Neuronal stem cell (in vitro differentiated cells): ENCODE measurements around the gene SMPD1.

ENCODE experiments used
- DNase-seq: peaks from one replicate; pipeline ENCODE4 v3.0.0-alpha.2; 2013; ENCODE audit warnings: low spot score
- H2AFZ ChIP-seq: one replicate; pipeline ENCODE4 v1.6.1; 2013; ENCODE audit warnings: mild to moderate bottlenecking, low read length, inconsistent platforms
- H2AK5ac ChIP-seq: 2 replicates; pipeline ENCODE4 v1.6.1; 2013; ENCODE audit warnings: low read depth, mild to moderate bottlenecking, inconsistent platforms, low read length, moderate library complexity, mixed read lengths
- H2BK120ac ChIP-seq: 2 replicates; pipeline ENCODE4 v1.6.1; 2013; ENCODE audit warnings: low read depth, mild to moderate bottlenecking, inconsistent platforms, low read length, moderate library complexity, mixed read lengths
- H2BK12ac ChIP-seq: one replicate; pipeline ENCODE4 v1.6.1; 2013; ENCODE audit warnings: low read length, inconsistent platforms
- H2BK15ac ChIP-seq: 2 replicates; pipeline ENCODE4 v1.6.1; 2013; ENCODE audit warnings: mild to moderate bottlenecking, low read length, inconsistent platforms, mixed read lengths
- H2BK5ac ChIP-seq: one replicate; pipeline ENCODE4 v1.6.1; 2013; ENCODE audit warnings: inconsistent platforms, mild to moderate bottlenecking, low read length, moderate library complexity
- H3K14ac ChIP-seq: one replicate; pipeline ENCODE4 v1.6.1; 2013; ENCODE audit warnings: low read length, inconsistent platforms
- H3K18ac ChIP-seq: 2 replicates; pipeline ENCODE4 v1.6.1; 2013; ENCODE audit warnings: low read length, inconsistent platforms
- H3K23ac ChIP-seq: 2 replicates; pipeline ENCODE4 v1.6.1; 2013; ENCODE audit warnings: low read depth, mild to moderate bottlenecking, mixed read lengths, low read length, inconsistent platforms; ENCODE audit not compliant: poor library complexity
- H3K27ac ChIP-seq: replicated peaks from 3 replicates; pipeline ENCODE4 v1.5.1; 2013; ENCODE audit warnings: low read length, inconsistent platforms
- H3K27me3 ChIP-seq, 3 experiments: 2 replicates each; pipeline ENCODE4 v1.6.1; 2013; ENCODE audit warnings: low read length in 3 of 3, mild to moderate bottlenecking in 2 of 3, inconsistent platforms in 1 of 3, low read depth in 1 of 3, mixed read lengths in 1 of 3, moderate library complexity in 1 of 3; ENCODE audit not compliant: control insufficient read depth in 3 of 3, insufficient read depth in 3 of 3
- H3K36me3 ChIP-seq, 2 donors: replicated peaks in 1 of 2; 2 replicates each; pipeline ENCODE4 v1.6.1; 2013; ENCODE audit warnings: low read length in 2 of 2; ENCODE audit not compliant: control insufficient read depth in 2 of 2, insufficient read depth in 2 of 2
- H3K4ac ChIP-seq: 2 replicates; pipeline ENCODE4 v1.6.1; 2013; ENCODE audit warnings: inconsistent platforms, mild to moderate bottlenecking, low read length, moderate library complexity
- H3K4me1 ChIP-seq, 2 donors: 1 replicate in 1 of 2; 2 replicates in 1 of 2; pipeline ENCODE4 v1.6.1; 2013; ENCODE audit warnings: low read length in 2 of 2, low read depth in 1 of 2; ENCODE audit not compliant: control insufficient read depth in 2 of 2, insufficient read depth in 1 of 2
- H3K4me2 ChIP-seq: one replicate; pipeline ENCODE4 v1.6.1; 2013; ENCODE audit warnings: mild to moderate bottlenecking, low read length, inconsistent platforms; ENCODE audit not compliant: insufficient read depth, poor library complexity, severe bottlenecking
- H3K4me3 ChIP-seq, 2 donors: 2 replicates each; pipeline ENCODE4 v1.5.1; 2013; ENCODE audit warnings: low read length in 2 of 2, mild to moderate bottlenecking in 2 of 2, inconsistent platforms in 1 of 2, moderate library complexity in 1 of 2
- H3K79me1 ChIP-seq: one replicate; pipeline ENCODE4 v1.6.1; 2013; ENCODE audit warnings: low read depth, mild to moderate bottlenecking, inconsistent platforms, low read length, moderate library complexity
- H3K9ac ChIP-seq: one replicate; pipeline ENCODE4 v1.6.1; 2013; ENCODE audit warnings: mild to moderate bottlenecking, low read depth, low read length, inconsistent platforms; ENCODE audit not compliant: poor library complexity
- H3K9me3 ChIP-seq, 2 donors: replicated peaks in 1 of 2; 2 replicates each; pipeline versions ENCODE3 to v1.6.1; 2013; ENCODE audit warnings: low read length in 2 of 2, mild to moderate bottlenecking in 2 of 2, inconsistent platforms in 1 of 2, low read depth in 1 of 2, mixed read lengths in 1 of 2, moderate library complexity in 1 of 2; ENCODE audit not compliant: control insufficient read depth in 2 of 2, insufficient read depth in 1 of 2
- H4K8ac ChIP-seq: one replicate; pipeline ENCODE4 v1.6.1; 2013; ENCODE audit warnings: low read depth, mild to moderate bottlenecking, inconsistent platforms, low read length, moderate library complexity
- H4K91ac ChIP-seq: one replicate; pipeline ENCODE4 v1.6.1; 2013; ENCODE audit warnings: low read length, low read depth, mild to moderate bottlenecking, inconsistent platforms; ENCODE audit not compliant: poor library complexity
- WGBS, 2 donors: extraction: QIAGEN DNeasy Blood & Tissue Kit; methylation state at CpG; one replicate each; pipeline ENCODE4 v1.1.7; 2013; ENCODE audit warnings: missing lambda C conversion rate in 2 of 2, mixed read lengths in 1 of 2; ENCODE audit not compliant: insufficient read length in 2 of 2, insufficient replicate concordance in 1 of 2; ENCODE audit errors: extremely low coverage in 2 of 2; 5-methylcytosine and 5-hydroxymethylcytosine counted together

Gene SMPD1

DNA sequence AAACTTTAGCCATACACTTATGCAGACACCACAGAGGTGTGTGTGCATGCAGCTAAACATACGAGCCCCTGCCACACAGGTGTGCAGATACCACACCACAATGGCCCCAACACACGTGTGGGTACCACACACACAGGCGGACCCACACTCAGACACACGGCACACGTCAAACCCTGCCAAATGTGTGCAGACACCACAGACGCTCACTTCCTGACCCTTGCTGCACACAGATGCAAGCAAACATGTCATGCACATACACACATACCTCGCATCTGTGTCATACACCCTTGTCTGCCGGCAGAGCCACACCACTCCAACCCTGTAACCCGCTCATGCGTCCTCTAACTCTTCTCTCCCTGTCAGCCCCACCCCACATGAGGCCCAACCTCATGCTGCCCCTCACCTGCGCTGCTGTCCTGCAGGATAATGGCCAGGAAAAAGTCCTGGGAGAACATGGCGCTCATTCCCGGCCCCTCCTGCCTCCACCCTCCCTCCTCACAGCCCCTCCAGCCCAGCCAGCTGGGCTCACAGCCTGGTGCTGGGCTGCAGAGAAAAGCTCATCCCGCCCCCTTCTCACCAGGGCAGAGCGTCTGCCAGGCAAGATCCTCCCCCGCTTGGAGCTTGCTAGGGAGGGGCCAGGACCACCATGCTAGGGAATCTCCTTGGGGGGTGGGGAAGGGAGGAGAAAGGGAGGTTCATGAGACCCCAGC lies 14.2 kb downstream of the SMPD1 start:
- WGBS, 2 donors: no CpG with 5 or more reads among the region's 16 CpGs
- Histone ChIP-seq H3K27me3 (no peaks in the 10 kb centered on the region), H2AK5ac (peak overlapping the region; percentile 8), H4K91ac (peak overlapping the region; percentile 87), H3K9ac (peak overlapping the region; percentile 86), H3K4me1 (peaks cover 16 to 22% of the 10 kb centered on the region in 2 donors), H3K36me3 (peaks cover 27 to 49% of the 10 kb centered on the region in 2 donors), H4K8ac (no peak overlapping the region), H3K4me3 (peak overlapping the region in 1 of 2 donors; percentile 7), H3K23ac (peak overlapping the region; percentile 51), H3K9me3 (no peaks in the 10 kb centered on the region), H3K18ac (peak overlapping the region; percentile 65), H3K27ac (no peak overlapping the region), H2BK120ac (no peak overlapping the region), H3K4ac (no peak overlapping the region), H2BK12ac (peak overlapping the region; percentile 85), H3K79me1 (peaks cover 11% of the 10 kb centered on the region), H3K14ac (peak overlapping the region; percentile 92), H2BK5ac (no peak overlapping the region), H3K4me2 (no peak overlapping the region), H2BK15ac (peak overlapping the region; percentile 21), H2AFZ (no peak overlapping the region)
- DNase-seq: no peak

DNA sequence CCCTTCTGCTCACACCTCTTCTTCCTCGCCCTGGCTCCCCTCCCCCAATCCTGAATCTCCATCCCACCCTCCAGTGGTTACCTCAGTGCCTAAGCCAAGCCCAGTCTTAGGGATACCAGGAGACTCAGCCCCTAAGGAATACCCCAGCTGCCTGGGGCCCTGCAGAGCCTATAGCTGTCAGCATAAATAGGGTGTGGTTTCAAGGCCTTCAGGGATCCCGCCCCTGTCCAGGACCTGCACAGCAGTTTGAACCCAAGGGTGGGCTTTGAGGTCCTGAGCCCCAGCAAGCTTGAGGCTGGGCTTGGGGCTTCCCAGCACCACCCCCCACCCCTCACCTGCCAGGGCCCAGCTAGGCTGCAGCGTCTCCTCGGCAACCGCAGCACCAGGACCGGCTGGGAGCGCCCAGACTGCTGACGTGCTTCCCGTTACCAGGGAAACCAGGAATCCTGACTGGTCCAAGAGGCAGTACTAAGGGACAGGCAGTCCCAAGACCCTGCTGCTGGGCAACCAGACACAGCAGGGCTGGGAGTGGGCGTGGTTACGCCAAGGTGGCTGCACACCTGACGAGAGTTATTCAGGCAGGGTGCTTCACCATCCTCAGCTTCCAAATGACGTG lies 14.9 kb downstream of the SMPD1 start:
- Histone ChIP-seq H3K27me3 (no peaks in the 10 kb centered on the region), H3K27ac (peak overlapping the region; percentile 11), H2AFZ (no peak overlapping the region), H2BK5ac (no peak overlapping the region), H2BK12ac (no peak overlapping the region), H3K9me3 (no peaks in the 10 kb centered on the region), H3K36me3 (peaks cover 27 to 56% of the 10 kb centered on the region in 2 donors), H3K4me2 (no peak overlapping the region), H2BK15ac (no peak overlapping the region), H2BK120ac (no peak overlapping the region), H3K4me3 (no peak overlapping the region), H3K14ac (no peak overlapping the region), H3K4ac (no peak overlapping the region), H4K8ac (no peak overlapping the region), H3K9ac (no peak overlapping the region), H3K23ac (peak overlapping the region; percentile 51), H3K79me1 (peaks cover 11% of the 10 kb centered on the region), H2AK5ac (no peak overlapping the region), H4K91ac (no peak overlapping the region), H3K18ac (peak overlapping the region; percentile 52), H3K4me1 (peaks cover 16 to 22% of the 10 kb centered on the region in 2 donors)
- DNase-seq: peak; percentile 75
- no CpG with 5 or more reads among the region's 13 CpGs for WGBS, 2 donors

DNA sequence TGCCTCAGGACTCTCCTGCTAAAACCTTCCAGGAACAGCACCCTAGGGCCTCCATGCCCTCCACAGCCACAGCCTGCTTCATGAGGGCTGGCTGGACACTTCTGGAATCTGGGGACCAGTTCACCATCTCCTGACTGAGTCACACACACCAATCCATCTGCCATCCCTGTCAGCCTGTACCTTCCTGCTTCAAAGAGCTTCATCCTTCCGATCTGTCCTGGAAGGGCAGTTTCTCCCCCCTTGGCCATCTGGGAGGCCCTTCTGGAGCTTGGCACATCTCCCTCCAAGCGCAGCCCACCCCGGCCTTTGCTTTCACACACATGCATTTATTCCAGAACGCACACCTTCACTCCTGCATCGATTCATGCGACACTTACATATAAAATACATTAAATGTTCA lies 15.6 kb downstream of the SMPD1 start:
- H3K9me3 ChIP-seq: no peaks in the 10 kb centered on the region
- no peak overlapping the region for H3K27ac ChIP-seq
- H3K9ac ChIP-seq: no peak overlapping the region
- H3K14ac ChIP-seq: no peak overlapping the region
- no peak overlapping the region for H2AFZ ChIP-seq
- H3K27me3 ChIP-seq: no peaks in the 10 kb centered on the region
- no peak overlapping the region for H2BK120ac ChIP-seq
- H3K4me3 ChIP-seq: no peak overlapping the region
- H4K8ac ChIP-seq: no peak overlapping the region
- H3K4ac ChIP-seq: no peak overlapping the region
- H2AK5ac ChIP-seq: no peak overlapping the region
- H2BK12ac ChIP-seq: no peak overlapping the region
- H4K91ac ChIP-seq: no peak overlapping the region
- no peak for DNase-seq
- H2BK5ac ChIP-seq: no peak overlapping the region
- no CpG with 5 or more reads among the region's 6 CpGs for WGBS, 2 donors
- H3K79me1 ChIP-seq: peaks cover 11% of the 10 kb centered on the region
- peaks cover 16 to 22% of the 10 kb centered on the region in 2 donors for H3K4me1 ChIP-seq
- no peak overlapping the region for H2BK15ac ChIP-seq
- no peak overlapping the region for H3K23ac ChIP-seq
- H3K36me3 ChIP-seq: peaks cover 29 to 58% of the 10 kb centered on the region in 2 donors
- H3K4me2 ChIP-seq: no peak overlapping the region
- no peak overlapping the region for H3K18ac ChIP-seq

DNA sequence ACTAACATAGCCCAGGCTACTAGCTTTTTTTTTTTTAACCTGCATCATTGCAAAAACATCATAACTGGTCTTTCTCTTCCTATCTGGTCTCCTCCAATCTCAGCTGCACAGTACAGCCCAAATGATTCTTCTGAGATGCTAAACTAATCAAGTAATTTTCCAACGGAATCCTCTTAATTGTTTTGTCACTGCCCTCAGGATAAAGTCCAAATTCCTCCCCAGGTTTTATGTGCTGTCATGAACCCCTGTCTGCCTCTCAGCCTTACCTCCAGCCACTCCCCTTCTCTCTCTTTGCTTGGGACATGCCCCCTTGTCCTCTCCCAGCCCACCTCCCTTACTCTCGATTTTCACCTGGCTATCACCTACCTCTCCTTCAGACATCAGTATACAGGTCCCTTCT lies 16.1 kb downstream of the SMPD1 start:
- Histone ChIP-seq H4K91ac (no peak overlapping the region), H3K4me1 (peaks cover 16 to 22% of the 10 kb centered on the region in 2 donors), H3K4me2 (no peak overlapping the region), H3K4me3 (no peak overlapping the region), H3K4ac (no peak overlapping the region), H2BK5ac (no peak overlapping the region), H3K27me3 (no peaks in the 10 kb centered on the region), H3K36me3 (peaks cover 26 to 58% of the 10 kb centered on the region in 2 donors), H3K79me1 (peaks cover 10% of the 10 kb centered on the region), H2AK5ac (no peak overlapping the region), H2AFZ (no peak overlapping the region), H3K9ac (no peak overlapping the region), H2BK120ac (no peak overlapping the region), H3K23ac (no peak overlapping the region), H3K9me3 (no peaks in the 10 kb centered on the region), H2BK12ac (no peak overlapping the region), H3K18ac (no peak overlapping the region), H3K14ac (no peak overlapping the region), H2BK15ac (no peak overlapping the region), H3K27ac (no peak overlapping the region), H4K8ac (no peak overlapping the region)
- DNase-seq: no peak
- WGBS, 2 donors: no CpG with 5 or more reads among the region's 2 CpGs
